ENCODE results near the gene ZNF512B.
"Not testable (repeated sequence)": the region's sequence is repeated elsewhere in the genome, so short reads cannot be mapped to it uniquely, and the experiment has no call there.

The ZNF512B gene

GRCh38 chr20:63930971-63931553 is 38.7 kb downstream of the ZNF512B start:
- Mint-ChIP-seq H3K27ac (no peak overlapping the region), H3K36me3 (ENCODE audit: low read depth) (peaks cover 100% of the 10 kb centered on the region), H3K9me3 (no peaks in the 10 kb centered on the region), H3K27me3 (no peaks in the 10 kb centered on the region), H3K4me1 (ENCODE audit: low read depth) (peaks cover 36% of the 10 kb centered on the region), H3K4me3 (no peak overlapping the region)
- intact Hi-C loops (cut with micrococcal nuclease) = no loop called here

- intact Hi-C loops (cut with micrococcal nuclease); H3K27ac Mint-ChIP-seq; H3K4me3 Mint-ChIP-seq; H3K9me3 Mint-ChIP-seq; H3K27me3 Mint-ChIP-seq: not testable (repeated sequence)
- H3K4me1 Mint-ChIP-seq (ENCODE audit: low read depth) = peaks cover 25% of the 10 kb centered on the region
- peaks cover 100% of the 10 kb centered on the region for H3K36me3 Mint-ChIP-seq (ENCODE audit: low read depth)
Observed at GRCh38 chr20:63929473-63929883, 40.3 kb downstream of the ZNF512B start.

DNA sequence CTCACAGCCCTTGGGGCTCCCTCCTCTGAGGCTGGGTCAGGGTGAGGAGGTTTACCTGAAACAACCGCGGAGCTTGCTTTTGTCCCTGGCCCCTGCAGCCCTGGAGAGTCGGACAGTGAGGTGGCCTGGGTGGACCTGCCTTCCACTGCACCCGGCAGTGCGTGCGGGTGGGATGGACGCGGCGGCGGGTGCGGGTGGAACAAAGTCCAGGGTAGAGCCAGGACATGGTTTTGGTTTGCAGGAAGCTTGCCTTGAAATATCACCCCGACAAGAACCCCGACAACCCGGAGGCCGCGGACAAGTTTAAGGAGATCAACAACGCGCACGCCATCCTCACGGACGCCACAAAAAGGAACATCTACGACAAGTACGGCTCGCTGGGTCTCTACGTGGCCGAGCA is 40.7 kb downstream of the ZNF512B start:
- Mint-ChIP-seq H3K27me3 (no peaks in the 10 kb centered on the region), H3K4me3 (no peak overlapping the region), H3K27ac (no peak overlapping the region), H3K9me3 (no peaks in the 10 kb centered on the region), H3K4me1 (ENCODE audit: low read depth) (peaks cover 21% of the 10 kb centered on the region), H3K36me3 (ENCODE audit: low read depth) (peaks cover 100% of the 10 kb centered on the region)
- intact Hi-C loops (cut with micrococcal nuclease) = no loop called here

GRCh38 chr20:63926298-63926697 is 43.4 kb downstream of the ZNF512B start:
- no peaks in the 10 kb centered on the region for H3K9me3 Mint-ChIP-seq
- H3K4me1 Mint-ChIP-seq (ENCODE audit: low read depth) = peaks cover 6% of the 10 kb centered on the region
- intact Hi-C loops (cut with micrococcal nuclease) = no loop called here
- H3K4me3 Mint-ChIP-seq = no peak overlapping the region
- H3K27ac Mint-ChIP-seq = no peak overlapping the region
- H3K27me3 Mint-ChIP-seq = no peaks in the 10 kb centered on the region
- H3K36me3 Mint-ChIP-seq (ENCODE audit: low read depth) = peaks cover 100% of the 10 kb centered on the region

GRCh38 chr20:63924241-63924640 is 45.5 kb downstream of the ZNF512B start:
- H3K4me1 Mint-ChIP-seq (ENCODE audit: low read depth) = peaks cover 6% of the 10 kb centered on the region
- H3K27me3 Mint-ChIP-seq = no peaks in the 10 kb centered on the region
- H3K27ac Mint-ChIP-seq = no peak overlapping the region
- no peaks in the 10 kb centered on the region for H3K9me3 Mint-ChIP-seq
- peaks cover 98% of the 10 kb centered on the region for H3K36me3 Mint-ChIP-seq (ENCODE audit: low read depth)
- H3K4me3 Mint-ChIP-seq = no peak overlapping the region
- intact Hi-C loops (cut with micrococcal nuclease) = no loop called here

DNA sequence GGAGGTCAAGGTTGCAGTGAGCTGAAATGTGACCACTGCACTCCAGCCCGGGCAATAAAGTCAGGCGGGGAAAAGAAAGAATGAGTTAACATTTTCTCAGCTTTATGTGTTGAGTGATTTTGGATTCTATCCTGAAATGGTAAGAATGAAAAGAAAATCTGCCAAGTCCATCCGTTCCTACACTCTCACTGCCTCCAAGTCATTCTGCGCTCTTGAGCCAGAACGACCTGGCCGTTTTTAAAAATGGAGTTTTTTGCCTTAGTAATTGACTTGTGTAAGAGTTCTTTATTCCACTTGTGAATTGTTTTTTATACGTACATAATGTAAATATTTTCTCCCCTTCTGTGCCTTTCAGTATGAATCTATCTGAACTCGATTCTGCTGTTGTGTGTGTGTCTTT is 46.1 kb downstream of the ZNF512B start:
- peaks cover 98% of the 10 kb centered on the region for H3K36me3 Mint-ChIP-seq (ENCODE audit: low read depth)
- no peaks in the 10 kb centered on the region for H3K27me3 Mint-ChIP-seq
- H3K4me3 Mint-ChIP-seq = no peak overlapping the region
- intact Hi-C loops (cut with micrococcal nuclease) = no loop called here
- no peak overlapping the region for H3K27ac Mint-ChIP-seq
- H3K4me1 Mint-ChIP-seq (ENCODE audit: low read depth) = peaks cover 6% of the 10 kb centered on the region
- no peaks in the 10 kb centered on the region for H3K9me3 Mint-ChIP-seq

GRCh38 chr20:63920226-63920625 is 49.5 kb downstream of the ZNF512B start:
- H3K27ac Mint-ChIP-seq = no peak overlapping the region
- peaks cover 11% of the 10 kb centered on the region for H3K9me3 Mint-ChIP-seq

GRCh38 chr20:63919130-63919529 is 50.6 kb downstream of the ZNF512B start:
- intact Hi-C loops (cut with micrococcal nuclease) = no loop called here
- Mint-ChIP-seq H3K27ac (no peak overlapping the region), H3K4me1 (ENCODE audit: low read depth) (peaks cover 22% of the 10 kb centered on the region), H3K27me3 (no peaks in the 10 kb centered on the region), H3K9me3 (peaks cover 11% of the 10 kb centered on the region), H3K4me3 (no peak overlapping the region), H3K36me3 (ENCODE audit: low read depth) (peaks cover 98% of the 10 kb centered on the region)

More at GRCh38 chr20:63920226-63920625, 49.5 kb downstream of the ZNF512B start:
- intact Hi-C loops (cut with micrococcal nuclease) = no loop called here
- Mint-ChIP-seq H3K4me1 (ENCODE audit: low read depth) (peaks cover 13% of the 10 kb centered on the region), H3K36me3 (ENCODE audit: low read depth) (peaks cover 98% of the 10 kb centered on the region), H3K27me3 (no peaks in the 10 kb centered on the region), H3K4me3 (no peak overlapping the region)

DNA sequence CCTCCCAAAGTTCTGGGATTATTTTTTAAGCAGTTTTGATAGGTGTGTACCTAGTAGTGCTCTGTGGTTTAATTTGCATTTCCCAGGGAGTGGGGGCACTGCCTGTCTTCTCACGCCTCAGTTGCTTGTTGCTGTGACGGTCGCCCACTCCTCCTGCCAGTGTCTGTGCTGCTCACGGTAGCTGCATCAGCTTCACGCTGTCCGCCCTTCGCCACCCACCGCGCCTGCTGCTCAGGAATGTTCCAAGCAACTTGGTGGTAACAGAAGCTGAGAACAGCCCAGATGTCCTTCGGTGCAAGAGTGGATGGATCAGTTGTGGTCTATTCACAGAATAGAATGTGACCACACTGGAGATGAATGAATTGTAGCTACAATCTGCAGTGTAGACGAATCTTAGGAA is 51.9 kb downstream of the ZNF512B start:
- Mint-ChIP-seq H3K27me3 (no peaks in the 10 kb centered on the region), H3K4me3 (no peak overlapping the region), H3K36me3 (ENCODE audit: low read depth) (peaks cover 91% of the 10 kb centered on the region), H3K27ac (no peak overlapping the region), H3K4me1 (ENCODE audit: low read depth) (peaks cover 28% of the 10 kb centered on the region), H3K9me3 (peaks cover 11% of the 10 kb centered on the region)
- intact Hi-C loops (cut with micrococcal nuclease) = no loop called here

- H3K4me3 Mint-ChIP-seq; intact Hi-C loops (cut with micrococcal nuclease): not testable (repeated sequence)
Observed at GRCh38 chr20:63916371-63916939, 53.3 kb downstream of the ZNF512B start.

DNA sequence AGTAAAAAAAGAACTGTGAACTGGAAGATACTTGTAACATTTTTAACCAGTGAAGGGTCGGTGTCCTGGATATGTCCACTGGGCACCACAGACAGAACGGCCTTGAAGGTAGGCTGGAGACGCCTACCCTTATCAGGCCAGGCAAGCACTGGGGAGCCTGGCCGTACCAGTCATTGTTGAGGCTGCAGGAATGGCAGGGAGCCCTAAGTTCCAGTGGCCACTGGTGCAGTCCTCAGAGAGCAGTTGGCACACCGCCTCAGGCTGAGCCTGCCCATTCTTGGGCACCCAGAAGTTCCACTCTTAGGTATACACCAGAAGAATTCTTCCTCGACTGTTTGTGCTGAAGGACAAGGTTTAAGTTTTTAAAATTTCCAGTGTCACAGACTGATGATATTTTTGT is 54.3 kb downstream of the ZNF512B start:
- H3K4me1 Mint-ChIP-seq (ENCODE audit: low read depth) = peaks cover 47% of the 10 kb centered on the region
- H3K27me3 Mint-ChIP-seq = no peaks in the 10 kb centered on the region
- H3K36me3 Mint-ChIP-seq (ENCODE audit: low read depth) = peaks cover 80% of the 10 kb centered on the region
- no peak overlapping the region for H3K4me3 Mint-ChIP-seq
- no peak overlapping the region for H3K27ac Mint-ChIP-seq
- H3K9me3 Mint-ChIP-seq = peaks cover 11% of the 10 kb centered on the region
- intact Hi-C loops (cut with micrococcal nuclease) = no loop called here

More at GRCh38 chr20:63916371-63916939, 53.3 kb downstream of the ZNF512B start:
- H3K27me3 Mint-ChIP-seq = not testable (repeated sequence)
- Mint-ChIP-seq H3K9me3 (peaks cover 11% of the 10 kb centered on the region), H3K27ac (peak overlapping the region; percentile 60), H3K4me1 (ENCODE audit: low read depth) (peaks cover 37% of the 10 kb centered on the region), H3K36me3 (ENCODE audit: low read depth) (peaks cover 85% of the 10 kb centered on the region)

GRCh38 chr20:63913768-63914167 is 56.0 kb downstream of the ZNF512B start:
- no peak overlapping the region for H3K4me3 Mint-ChIP-seq
- peaks cover 11% of the 10 kb centered on the region for H3K9me3 Mint-ChIP-seq
- peaks cover 81% of the 10 kb centered on the region for H3K36me3 Mint-ChIP-seq (ENCODE audit: low read depth)
- H3K27me3 Mint-ChIP-seq = no peaks in the 10 kb centered on the region
- no peak overlapping the region for H3K27ac Mint-ChIP-seq
- H3K4me1 Mint-ChIP-seq (ENCODE audit: low read depth) = peaks cover 61% of the 10 kb centered on the region
- intact Hi-C loops (cut with micrococcal nuclease) = loop anchor here (5.0 kb wide), 1 partner anchor 59 kb away; no protein-coding TSS in a partner anchor

- H3K9me3 Mint-ChIP-seq = peaks cover 5% of the 10 kb centered on the region
- intact Hi-C loops (cut with micrococcal nuclease) = loop anchor here (5.0 kb wide), 1 partner anchor 61 kb away; no protein-coding TSS in a partner anchor
- peak overlapping the region; percentile 32 for H3K4me3 Mint-ChIP-seq
- no peaks in the 10 kb centered on the region for H3K27me3 Mint-ChIP-seq
- peaks cover 69% of the 10 kb centered on the region for H3K4me1 Mint-ChIP-seq (ENCODE audit: low read depth)
- H3K27ac Mint-ChIP-seq = peak overlapping the region; percentile 71
- H3K36me3 Mint-ChIP-seq (ENCODE audit: low read depth) = peaks cover 75% of the 10 kb centered on the region
Observed at GRCh38 chr20:63911176-63911575, 58.6 kb downstream of the ZNF512B start.

- peaks cover 75% of the 10 kb centered on the region for H3K36me3 Mint-ChIP-seq (ENCODE audit: low read depth)
- no peak overlapping the region for H3K27ac Mint-ChIP-seq
- peaks cover 74% of the 10 kb centered on the region for H3K4me1 Mint-ChIP-seq (ENCODE audit: low read depth)
- H3K9me3 Mint-ChIP-seq = no peaks in the 10 kb centered on the region
- H3K27me3 Mint-ChIP-seq = no peaks in the 10 kb centered on the region
- intact Hi-C loops (cut with micrococcal nuclease) = no loop called here
- no peak overlapping the region for H3K4me3 Mint-ChIP-seq
Observed at GRCh38 chr20:63908008-63908682, 61.6 kb downstream of the ZNF512B start.

Measured in dendritic cell treated with granulocyte-macrophage colony-stimulating factor and Interleukin-4, amounts not matched to agents 40 ng/mL and 50 ng/mL, for 4 days (primary cell).